Osteocyte (in vitro differentiated cells): ENCODE data around the gene TMEM229B. TPM values are rescaled to one million over a fixed set of nuclear protein-coding genes. Genes with fewer than 3 reads are reported as not detected.
"Not testable (repeated sequence)": the region's sequence is repeated elsewhere in the genome, so short reads cannot be mapped to it uniquely, and the experiment has no call there.

Experiments used
- DNase-seq: peaks from one replicate; pipeline ENCODE4 v3.0.0; 2021; ENCODE audit warnings: mixed read lengths; ENCODE audit not compliant: unreplicated experiment; ENCODE audit errors: extremely low spot score
- H3K27ac Mint-ChIP-seq: one replicate; pipeline ENCODE4 v1.8.0; 2021; ENCODE audit warnings: mild to moderate bottlenecking, mixed read lengths; ENCODE audit not compliant: unreplicated experiment
- H3K27me3 Mint-ChIP-seq: one replicate; pipeline ENCODE4 v1.8.0; 2021; ENCODE audit warnings: mixed read lengths; ENCODE audit not compliant: unreplicated experiment
- H3K36me3 Mint-ChIP-seq: one replicate; pipeline ENCODE4 v1.8.0; 2021; ENCODE audit warnings: mixed read lengths; ENCODE audit not compliant: unreplicated experiment
- H3K4me1 Mint-ChIP-seq: one replicate; pipeline ENCODE4 v1.8.0; 2021; ENCODE audit warnings: mixed read lengths; ENCODE audit not compliant: unreplicated experiment
- H3K4me3 Mint-ChIP-seq: one replicate; pipeline ENCODE4 v1.8.0; 2021; ENCODE audit warnings: mild to moderate bottlenecking, moderate library complexity, mixed read lengths; ENCODE audit not compliant: unreplicated experiment
- H3K9me3 Mint-ChIP-seq: one replicate; pipeline ENCODE4 v1.8.0; 2021; ENCODE audit warnings: mixed read lengths; ENCODE audit not compliant: unreplicated experiment
- CTCF ChIP-seq: fragments of 200-600 bp; sonication (generic); IDR thresholded peaks from 2 replicates; pipeline ENCODE4 v1.5.0; 2021; ENCODE audit warnings: antibody characterized with exemption, mild to moderate bottlenecking, moderate library complexity
- total RNA-seq: library from RNA; stranded (reverse); gene quantifications from 2 replicates; pipeline ENCODE4 v1.2.1, GENCODE V29; 2021

TMEM229B gene
- total RNA-seq, 1 donor from 2014 or later = 0.51 TPM

DNA sequence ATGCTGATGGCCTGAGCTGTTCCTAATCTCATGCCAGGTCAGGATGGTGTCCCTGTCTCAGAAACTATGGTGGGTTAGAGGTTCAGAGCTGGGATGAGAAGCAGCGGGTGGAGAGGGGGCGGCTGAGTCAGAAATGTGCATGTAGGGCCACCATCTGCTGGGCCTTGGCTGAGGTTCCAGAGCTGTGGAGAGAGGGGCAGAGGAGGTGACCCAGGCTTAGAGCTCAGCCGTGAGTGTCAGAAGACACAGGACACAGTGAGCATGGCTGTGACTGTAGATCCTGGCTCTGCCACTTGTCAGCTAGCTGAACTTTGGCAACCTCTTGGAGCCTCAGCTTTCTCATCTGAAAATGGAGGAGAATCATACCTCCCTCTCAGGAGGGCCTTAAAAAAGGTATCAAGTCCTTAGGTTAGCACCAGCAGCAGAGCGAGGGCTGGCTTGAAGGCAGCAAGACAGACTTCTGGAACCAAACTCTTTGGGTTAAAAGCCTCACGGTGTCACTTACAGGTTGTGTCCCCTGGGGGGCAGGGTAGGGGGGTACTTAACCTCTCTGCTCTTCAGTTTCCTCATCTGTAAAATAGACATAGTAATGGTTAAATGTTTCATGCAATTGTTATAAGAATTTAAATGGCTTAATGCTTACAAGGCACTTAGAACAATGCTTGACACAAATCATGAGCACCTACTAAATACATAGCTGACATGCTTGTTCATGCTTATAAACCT is 34.8 kb downstream of the TMEM229B start:
- H3K9me3 Mint-ChIP-seq = peaks cover 7% of the 10 kb centered on the region
- H3K36me3 Mint-ChIP-seq = no peaks in the 10 kb centered on the region
- no peaks in the 10 kb centered on the region for H3K4me1 Mint-ChIP-seq
- DNase-seq = no peak
- no peak overlapping the region for H3K4me3 Mint-ChIP-seq
- TF ChIP-seq CTCF = no peak
- H3K27ac Mint-ChIP-seq = no peak overlapping the region
- peaks cover 26% of the 10 kb centered on the region for H3K27me3 Mint-ChIP-seq

- H3K27me3 Mint-ChIP-seq = peaks cover 26% of the 10 kb centered on the region
- H3K4me3 Mint-ChIP-seq, H3K4me1 Mint-ChIP-seq, H3K27ac Mint-ChIP-seq, H3K36me3 Mint-ChIP-seq, H3K9me3 Mint-ChIP-seq, DNase-seq: not testable (repeated sequence)
Measured at GRCh38 chr14:67451667-67452066, 36.9 kb downstream of the TMEM229B start.

- Mint-ChIP-seq H3K27ac (no peak overlapping the region), H3K4me1 (no peaks in the 10 kb centered on the region), H3K9me3 (peaks cover 7% of the 10 kb centered on the region), H3K36me3 (no peaks in the 10 kb centered on the region), H3K27me3 (peaks cover 31% of the 10 kb centered on the region), H3K4me3 (no peak overlapping the region)
- no peak for TF ChIP-seq CTCF
- DNase-seq = no peak
Measured at GRCh38 chr14:67449096-67449495, 39.4 kb downstream of the TMEM229B start.

DNA sequence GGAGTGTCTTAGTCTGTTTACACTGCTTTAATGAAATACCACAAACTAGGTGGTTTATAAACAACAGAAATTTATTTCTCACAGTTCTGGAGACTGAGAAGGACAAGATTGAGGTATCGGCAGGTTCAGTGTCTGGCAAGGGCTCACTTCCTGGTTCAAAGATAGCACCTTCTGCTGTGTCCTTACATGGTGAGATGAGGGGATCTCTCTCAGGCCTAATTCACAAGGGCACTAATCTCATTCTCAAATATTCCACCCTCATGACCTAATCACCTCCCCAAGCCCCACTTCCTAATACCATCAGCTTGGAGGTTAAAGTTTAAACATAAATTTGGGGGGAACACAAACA is 41.5 kb downstream of the TMEM229B start:
- DNase-seq = no peak
- Mint-ChIP-seq H3K27me3 (peaks cover 42% of the 10 kb centered on the region), H3K36me3 (no peaks in the 10 kb centered on the region), H3K9me3 (peaks cover 7% of the 10 kb centered on the region), H3K4me3 (no peak overlapping the region), H3K27ac (no peak overlapping the region), H3K4me1 (no peaks in the 10 kb centered on the region)
- no peak for TF ChIP-seq CTCF

- Mint-ChIP-seq H3K27ac (no peak overlapping the region), H3K4me1 (no peaks in the 10 kb centered on the region), H3K4me3 (no peak overlapping the region), H3K36me3 (no peaks in the 10 kb centered on the region), H3K27me3 (peaks cover 42% of the 10 kb centered on the region), H3K9me3 (peaks cover 7% of the 10 kb centered on the region)
- no peak for TF ChIP-seq CTCF
- DNase-seq = no peak
Measured at GRCh38 chr14:67446371-67447032, 42.0 kb downstream of the TMEM229B start.
